Measurements from ENCODE around the gene CHRNA4. TPM values are rescaled to one million over a fixed set of nuclear protein-coding genes. Genes with fewer than 3 reads are reported as not detected.
"Not testable (repeated sequence)": the region's sequence is repeated elsewhere in the genome, so short reads cannot be mapped to it uniquely, and the experiment has no call there.

Gene CHRNA4
- total RNA-seq, 1 donor from 2014 or later = not detected

DNA sequence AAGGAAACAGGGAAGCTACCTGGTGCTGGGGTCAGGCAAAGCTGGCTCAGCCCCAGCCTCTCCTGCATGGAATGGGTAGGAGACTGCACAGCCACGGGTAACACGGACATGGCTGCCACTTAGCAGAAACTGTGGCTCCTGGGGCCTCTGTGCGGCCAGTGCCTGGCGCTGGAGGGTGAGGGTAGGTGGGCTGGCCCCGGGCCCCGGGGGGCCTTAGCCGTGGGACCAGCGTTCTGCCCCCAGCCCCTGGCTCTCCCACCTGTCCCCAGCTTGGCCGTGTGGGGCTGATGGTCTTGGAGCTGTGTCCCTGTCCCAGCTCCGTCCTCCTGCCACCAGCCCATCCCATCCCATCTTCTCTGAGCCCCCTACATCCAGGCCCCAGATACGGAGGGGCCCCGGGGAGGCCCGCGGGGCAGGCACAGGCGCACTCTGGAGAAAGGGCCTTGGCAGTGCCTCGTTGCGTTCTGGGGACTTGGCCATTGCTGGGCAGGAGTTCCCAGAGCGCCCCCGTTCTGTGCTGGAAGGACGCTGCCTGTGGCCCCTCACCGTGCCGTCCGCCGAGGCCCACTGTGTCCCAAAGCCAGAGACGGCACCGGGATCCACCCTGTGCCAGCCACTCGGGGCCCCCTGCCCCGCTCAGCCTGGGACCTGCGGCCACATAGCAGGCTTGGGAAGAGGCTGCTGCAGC lies 12.2 kb downstream of the CHRNA4 start:
- ATAC-seq = no peak

DNA sequence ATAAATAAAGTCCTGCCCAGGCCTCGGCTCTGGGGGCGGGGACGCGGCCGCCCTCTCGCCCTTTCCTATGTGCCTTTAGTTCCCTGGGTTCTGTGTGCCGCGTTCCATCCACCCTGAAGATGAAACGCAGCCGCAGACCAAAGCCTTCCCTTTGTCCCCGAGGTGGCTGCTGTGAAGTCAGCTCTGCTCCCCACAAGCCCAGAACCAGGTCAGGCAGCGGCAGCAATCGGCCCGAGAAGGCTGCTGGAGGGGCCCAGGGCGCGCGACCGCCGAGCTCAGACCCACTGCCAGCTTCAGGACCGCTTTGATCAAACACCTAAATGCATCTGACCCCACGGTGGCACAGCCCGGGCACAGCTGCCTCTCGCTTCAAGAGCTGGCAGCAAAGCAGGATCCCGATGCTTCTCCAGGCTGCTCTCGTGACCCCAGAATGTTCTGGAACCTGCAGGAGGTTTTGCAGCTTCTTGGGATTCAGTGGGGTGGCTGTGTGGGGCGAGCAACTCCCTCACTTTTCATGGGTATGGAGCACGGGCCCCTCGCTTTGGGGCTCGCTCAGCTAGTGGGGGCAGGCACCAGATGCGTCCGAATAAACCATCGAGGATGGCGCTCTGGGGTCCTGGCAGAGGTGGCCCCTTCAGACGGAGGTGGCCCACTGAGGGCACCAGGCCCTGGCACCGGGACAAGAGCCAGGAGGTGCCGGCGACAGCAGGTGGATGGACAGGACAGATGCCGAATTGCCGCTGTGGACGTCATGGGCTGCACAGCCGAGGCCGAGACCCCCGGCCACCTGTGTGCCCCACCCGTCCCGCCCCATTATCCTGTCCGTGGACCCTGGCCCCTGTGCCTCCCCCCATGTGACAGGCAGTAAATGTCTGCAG lies 13.0 kb downstream of the CHRNA4 start:
- ATAC-seq = no peak

DNA sequence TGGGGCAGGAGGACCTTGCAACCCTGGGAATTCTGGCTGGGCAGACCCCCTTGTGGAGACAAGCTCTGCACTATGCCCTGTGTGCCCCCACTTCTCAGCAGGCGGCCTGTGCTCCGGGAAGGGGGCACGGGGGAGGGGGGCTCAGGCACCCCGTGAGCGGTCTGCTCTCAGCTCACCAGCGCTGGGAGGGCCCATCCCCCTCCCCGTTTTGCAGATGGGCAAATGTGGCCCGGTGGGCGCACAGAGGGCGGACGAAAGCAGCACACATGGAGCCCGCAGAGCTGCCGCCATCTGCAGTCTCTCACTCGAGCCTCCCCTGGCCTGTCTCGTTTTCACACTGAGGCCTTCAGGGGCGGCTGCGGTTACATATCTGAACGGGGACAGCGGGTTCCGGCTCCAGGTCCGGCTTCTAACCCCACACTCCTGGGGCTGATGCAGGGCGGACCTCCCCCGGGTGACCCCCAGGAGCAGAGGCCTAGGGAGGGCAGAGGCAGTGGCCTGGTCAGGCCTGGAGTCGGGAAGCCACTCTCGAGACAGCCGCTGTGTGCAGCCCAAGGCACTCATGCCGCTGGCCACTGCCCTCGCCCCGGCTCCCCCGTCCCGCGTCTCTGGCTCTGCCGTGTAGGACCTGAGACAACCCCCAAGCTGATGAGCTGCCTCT lies 13.9 kb downstream of the CHRNA4 start:
- ATAC-seq = no peak

- no peak for ATAC-seq
Observed at GRCh38 chr20:63346131-63347080, 14.7 kb downstream of the CHRNA4 start.

DNA sequence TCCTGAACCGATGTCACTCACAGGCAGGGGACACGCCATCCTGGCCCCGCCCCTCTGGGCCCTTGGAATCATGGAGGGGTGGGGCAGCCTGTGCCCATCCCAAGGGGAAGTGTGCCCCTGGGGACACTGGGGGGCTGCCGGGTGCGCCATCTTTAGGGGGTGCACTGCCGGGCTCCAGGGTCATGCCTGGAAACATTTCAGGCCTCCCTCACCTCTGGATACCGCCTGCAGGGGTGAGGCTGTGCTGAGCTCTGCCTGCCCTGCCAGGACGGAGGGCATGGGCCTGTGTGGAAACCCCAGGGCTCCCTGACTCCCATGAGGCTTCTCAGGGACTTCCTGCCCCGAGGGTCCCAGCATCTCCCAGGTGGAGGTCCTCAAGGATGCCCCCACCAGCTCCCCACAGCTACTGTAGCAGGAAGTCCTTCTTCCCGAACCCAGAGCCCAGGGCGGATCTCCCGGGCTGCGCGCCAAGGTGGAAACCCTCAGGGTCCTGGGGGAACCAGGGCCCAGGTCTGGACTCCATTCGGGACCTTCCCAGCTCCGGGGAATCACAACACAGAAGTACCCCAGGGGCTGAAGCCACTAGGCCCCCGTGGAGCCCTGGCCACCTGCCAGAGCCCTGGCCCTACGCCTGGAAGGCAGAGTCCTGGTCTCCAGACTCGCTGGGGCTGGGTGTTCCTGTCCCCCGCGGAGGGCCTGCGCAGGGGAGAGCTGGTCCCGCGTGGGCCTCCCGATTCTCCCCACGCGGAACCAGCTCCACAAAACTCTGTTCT lies 15.6 kb downstream of the CHRNA4 start:
- no peak for ATAC-seq

DNA sequence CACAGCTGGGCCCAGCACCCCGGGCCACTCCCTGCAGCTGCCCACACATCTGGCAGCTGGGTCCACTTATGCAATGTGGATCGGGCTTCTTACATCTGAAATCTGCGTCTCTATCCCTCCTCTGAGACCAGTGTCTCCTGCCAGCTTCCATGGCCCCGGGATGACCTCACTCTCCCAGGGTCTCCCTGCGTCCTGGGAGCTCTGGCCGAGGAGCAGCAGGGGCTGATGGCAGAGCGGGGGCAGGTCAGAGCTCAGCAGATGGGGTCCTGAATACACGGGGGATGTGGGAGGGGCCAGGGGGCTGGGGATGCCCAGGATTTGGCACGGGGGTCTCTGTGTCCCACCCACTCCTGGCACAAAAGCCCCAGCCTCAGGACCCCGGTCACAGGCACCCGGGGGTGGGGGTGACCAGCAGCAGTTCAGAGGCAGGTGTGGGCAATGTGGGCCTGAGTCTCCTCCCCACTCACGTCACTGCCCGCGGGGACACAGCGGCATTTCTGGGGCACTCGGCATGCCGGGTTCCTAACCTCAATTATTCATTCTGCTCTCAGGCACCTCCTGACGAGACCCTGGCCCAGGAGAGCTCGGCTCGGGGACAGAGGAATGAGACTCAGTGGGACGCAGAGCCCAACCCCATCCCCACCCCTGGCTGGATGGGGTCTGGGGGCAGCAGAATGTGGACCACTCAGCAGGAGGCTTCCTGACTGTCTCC lies 16.4 kb downstream of the CHRNA4 start:
- no peak for ATAC-seq

DNA sequence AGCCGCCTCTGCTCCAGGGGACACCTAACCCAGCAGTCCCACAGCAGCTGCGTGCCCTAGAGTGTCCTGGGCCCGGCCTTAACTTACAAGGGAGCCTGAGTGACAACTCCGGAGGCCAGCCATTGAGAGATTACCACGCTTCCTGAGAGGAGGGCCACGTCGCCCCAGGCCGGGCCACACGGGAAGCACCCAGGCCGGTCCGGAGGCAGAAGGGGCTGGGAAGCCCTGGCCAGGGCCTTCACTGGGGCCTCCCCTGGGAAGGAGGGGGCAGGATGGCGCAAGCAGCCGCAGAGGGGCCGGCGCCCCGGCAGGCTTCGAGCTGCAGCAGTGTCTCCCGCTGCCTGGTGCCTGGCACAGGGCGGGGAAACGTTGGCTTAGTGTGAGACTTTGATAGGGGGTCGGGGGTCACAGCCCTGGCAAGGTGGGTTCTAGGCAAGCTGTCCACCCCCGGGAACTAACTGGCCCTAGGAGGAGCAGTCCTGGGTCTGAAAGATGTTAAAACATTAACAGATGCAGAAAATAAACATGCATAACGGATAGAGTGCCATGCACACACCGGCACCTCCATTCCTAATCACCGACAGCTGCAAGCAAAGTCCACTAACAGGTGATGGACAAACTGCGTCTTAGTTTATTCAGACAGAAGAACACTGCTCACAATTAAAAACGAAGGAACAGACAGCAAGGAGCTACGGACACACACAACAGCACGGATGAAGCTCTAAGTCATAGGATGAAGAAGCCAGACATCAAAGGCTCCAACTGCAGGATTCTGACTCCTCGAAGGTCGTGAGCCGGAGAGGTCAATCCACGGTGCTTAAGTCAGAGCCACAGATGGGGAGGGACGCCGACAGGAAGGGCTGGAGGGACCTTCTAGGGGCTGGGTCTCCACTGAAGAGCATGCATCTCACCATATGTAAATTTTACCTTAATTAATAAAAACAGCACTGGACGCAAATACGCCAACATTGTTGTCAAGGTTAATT lies 17.4 kb downstream of the CHRNA4 start:
- ATAC-seq = no peak

GRCh38 chr20:63342561-63343459 lies 18.3 kb downstream of the CHRNA4 start:
- ATAC-seq = peak; percentile 12

DNA sequence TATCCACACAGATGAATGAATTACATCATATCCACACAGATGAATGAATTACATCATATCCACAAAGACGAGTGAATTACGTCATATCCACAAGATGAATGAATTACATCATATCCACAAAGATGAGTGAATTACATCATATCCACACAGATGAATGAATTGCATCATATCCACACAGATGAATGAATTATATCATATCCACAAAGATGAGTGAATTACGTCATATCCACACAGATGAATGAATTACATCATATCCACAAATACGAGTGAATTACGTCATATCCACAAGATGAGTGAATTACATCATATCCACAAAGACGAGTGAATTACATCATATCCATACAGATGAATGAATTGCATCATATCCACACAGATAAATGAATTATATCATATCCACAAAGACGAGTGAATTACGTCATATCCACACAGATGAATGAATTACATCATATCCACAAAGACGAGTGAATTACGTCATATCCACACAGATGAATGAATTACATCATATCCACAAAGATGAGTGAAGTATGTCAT lies 20.9 kb downstream of the CHRNA4 start:
- ATAC-seq = not testable (repeated sequence)

GRCh38 chr20:63339154-63340094 lies 21.7 kb downstream of the CHRNA4 start:
- not testable (repeated sequence) for ATAC-seq

DNA sequence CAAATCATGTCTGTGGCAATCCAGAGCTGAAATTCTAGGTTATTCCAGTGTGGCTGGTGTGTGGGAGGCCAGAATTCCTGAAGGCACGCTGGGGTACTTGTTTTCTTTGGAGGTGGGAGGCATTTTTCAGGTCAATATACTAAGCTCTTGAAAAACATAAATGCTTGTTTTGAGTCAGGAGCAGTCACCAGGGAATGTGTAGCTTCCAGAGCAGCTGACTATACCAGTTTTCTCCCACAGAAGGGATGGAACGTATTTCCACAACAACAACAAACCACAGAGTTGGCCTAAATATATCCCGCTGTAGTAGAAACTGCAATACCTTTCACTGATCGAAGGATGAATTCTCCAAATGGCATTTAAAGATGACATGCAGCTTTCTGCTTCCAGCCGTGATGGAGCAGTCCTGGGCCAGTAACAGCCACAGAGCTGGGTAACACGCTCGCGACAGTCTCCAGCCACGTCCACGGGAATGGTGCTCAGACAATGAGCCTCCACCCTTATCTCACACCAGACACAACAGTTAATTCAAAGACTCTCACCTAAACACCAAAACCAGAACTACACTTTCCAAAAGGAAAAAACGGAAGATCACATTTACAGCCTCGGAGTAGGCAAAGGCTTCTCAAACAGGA lies 23.2 kb downstream of the CHRNA4 start:
- no peak for ATAC-seq

- ATAC-seq = no peak
Observed at GRCh38 chr20:63336232-63336752, 24.9 kb downstream of the CHRNA4 start.

DNA sequence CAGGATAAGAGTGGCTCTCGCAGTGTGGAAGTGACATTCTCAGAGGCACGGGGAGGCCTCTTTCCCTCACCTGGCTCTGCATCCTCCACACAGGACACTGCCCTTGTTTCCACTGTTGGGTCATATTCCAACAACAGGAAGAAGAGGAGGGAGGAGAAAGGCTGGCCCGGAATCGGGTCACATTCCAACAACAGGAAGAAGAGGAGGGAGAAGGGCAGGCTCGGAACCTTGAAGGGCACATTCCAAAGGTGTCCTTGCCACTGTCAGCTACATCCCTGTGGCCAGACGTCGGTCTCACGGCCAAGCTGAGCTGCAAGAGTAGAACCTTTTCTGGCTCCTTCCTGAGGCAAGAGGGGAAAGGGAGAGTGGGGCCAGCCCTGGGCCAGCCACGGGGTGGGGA lies 25.4 kb downstream of the CHRNA4 start:
- no peak for ATAC-seq

DNA sequence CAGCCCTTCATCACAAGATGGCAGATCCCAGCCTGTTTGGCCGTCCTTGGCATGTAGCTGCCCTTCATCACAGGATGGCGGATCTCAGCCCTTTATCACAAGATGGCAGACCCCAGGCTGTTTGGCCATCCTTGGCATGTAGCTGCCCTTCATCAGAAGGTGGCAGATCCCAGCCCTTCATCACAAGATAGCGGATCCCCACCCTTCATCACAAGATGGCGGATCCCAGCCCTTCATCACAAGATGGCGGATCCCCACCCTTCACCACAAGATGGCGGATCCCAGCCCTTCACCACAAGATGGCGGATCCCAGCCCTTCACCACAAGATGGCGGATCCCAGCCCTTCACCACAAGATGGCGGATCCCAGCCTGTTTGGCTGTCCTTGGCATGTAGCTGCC lies 26.1 kb downstream of the CHRNA4 start:
- not testable (repeated sequence) for ATAC-seq

GRCh38 chr20:63334356-63334755 lies 26.8 kb downstream of the CHRNA4 start:
- no peak for ATAC-seq

GRCh38 chr20:63333241-63333836 lies 27.8 kb downstream of the CHRNA4 start:
- peak; percentile 31 for ATAC-seq
